DND-41 (cell line): ENCODE measurements around the gene ABCC8.

ENCODE experiments used
- ATAC-seq: fragments of 200-7000 bp; cut with Tn5 transposase; 3 replicates; pipeline ENCODE4 v1.9.1; 2021; ENCODE audit warnings: low read depth; ENCODE audit not compliant: insufficient read depth
- DNase-seq: peaks from one replicate; pipeline ENCODE4 v3.0.0-alpha.2; 2020
- H2AFZ ChIP-seq: 2 replicates; pipeline ENCODE4 v1.6.0; 2012; ENCODE audit warnings: low read depth, low read length
- H3K27ac ChIP-seq: 2 replicates; pipeline ENCODE4 v1.5.1; 2012; ENCODE audit warnings: low read length, inconsistent platforms
- H3K27me3 ChIP-seq: fragments of 200-600 bp; sonication (generic); 2 replicates; pipeline ENCODE4 v1.6.0; 2012; ENCODE audit warnings: low read length, mild to moderate bottlenecking, inconsistent platforms; ENCODE audit not compliant: insufficient read depth, poor library complexity
- H3K36me3 ChIP-seq: 2 replicates; pipeline ENCODE4 v1.5.1; 2012; ENCODE audit warnings: low read length, inconsistent platforms; ENCODE audit not compliant: insufficient read depth
- H3K4me1 ChIP-seq: 2 replicates; pipeline ENCODE4 v1.5.1; 2012; ENCODE audit warnings: mild to moderate bottlenecking, low read length; ENCODE audit not compliant: insufficient read depth
- H3K4me2 ChIP-seq: 2 replicates; pipeline ENCODE4 v1.6.0; 2012; ENCODE audit warnings: mild to moderate bottlenecking, moderate library complexity, low read length, inconsistent platforms; ENCODE audit not compliant: insufficient read depth
- H3K4me3 ChIP-seq, 2 experiments: fragments of 200-600 bp in 1 of 2; shearing (Covaris generic) in 1 of 2; 2 replicates each; pipeline ENCODE4 v1.5.1; 2012 to 2016; ENCODE audit warnings: inconsistent platforms in 2 of 2, low read length in 2 of 2, mild to moderate bottlenecking in 2 of 2, low read depth in 1 of 2, moderate library complexity in 1 of 2
- H3K79me2 ChIP-seq: 2 replicates; pipeline ENCODE4 v1.6.0; 2012; ENCODE audit warnings: low read length, inconsistent platforms; ENCODE audit not compliant: insufficient read depth
- H3K9ac ChIP-seq: 2 replicates; pipeline ENCODE4 v1.6.0; 2012; ENCODE audit warnings: low read depth, mild to moderate bottlenecking, inconsistent platforms, low read length, moderate library complexity
- H3K9me3 ChIP-seq: 2 replicates; pipeline ENCODE4 v1.5.1; 2012; ENCODE audit warnings: low read length, moderate library complexity, mild to moderate bottlenecking, inconsistent platforms; ENCODE audit not compliant: insufficient read depth, severe bottlenecking
- H4K20me1 ChIP-seq: 2 replicates; pipeline ENCODE4 v1.6.0; 2012; ENCODE audit warnings: low read length; ENCODE audit not compliant: insufficient read depth
- EZH2 ChIP-seq: IDR thresholded peaks from 3 replicates; pipeline ENCODE4 v1.6.1; 2012; ENCODE audit warnings: borderline replicate concordance, low read depth, mild to moderate bottlenecking, moderate library complexity, low read length, inconsistent platforms; ENCODE audit not compliant: severe bottlenecking
- TF ChIP-seq, protein P1 (sequence below): IDR thresholded peaks from 2 replicates; pipeline ENCODE4 v1.5.1; 2012; ENCODE audit warnings: borderline replicate concordance, low read length, moderate library complexity, mild to moderate bottlenecking; ENCODE audit not compliant: poor library complexity, severe bottlenecking; ENCODE audit errors: extremely low read depth

ABCC8 gene

GRCh38 chr11:17382046-17382728 is 94.5 kb downstream of the ABCC8 start:
- TF ChIP-seq, protein P1, sequence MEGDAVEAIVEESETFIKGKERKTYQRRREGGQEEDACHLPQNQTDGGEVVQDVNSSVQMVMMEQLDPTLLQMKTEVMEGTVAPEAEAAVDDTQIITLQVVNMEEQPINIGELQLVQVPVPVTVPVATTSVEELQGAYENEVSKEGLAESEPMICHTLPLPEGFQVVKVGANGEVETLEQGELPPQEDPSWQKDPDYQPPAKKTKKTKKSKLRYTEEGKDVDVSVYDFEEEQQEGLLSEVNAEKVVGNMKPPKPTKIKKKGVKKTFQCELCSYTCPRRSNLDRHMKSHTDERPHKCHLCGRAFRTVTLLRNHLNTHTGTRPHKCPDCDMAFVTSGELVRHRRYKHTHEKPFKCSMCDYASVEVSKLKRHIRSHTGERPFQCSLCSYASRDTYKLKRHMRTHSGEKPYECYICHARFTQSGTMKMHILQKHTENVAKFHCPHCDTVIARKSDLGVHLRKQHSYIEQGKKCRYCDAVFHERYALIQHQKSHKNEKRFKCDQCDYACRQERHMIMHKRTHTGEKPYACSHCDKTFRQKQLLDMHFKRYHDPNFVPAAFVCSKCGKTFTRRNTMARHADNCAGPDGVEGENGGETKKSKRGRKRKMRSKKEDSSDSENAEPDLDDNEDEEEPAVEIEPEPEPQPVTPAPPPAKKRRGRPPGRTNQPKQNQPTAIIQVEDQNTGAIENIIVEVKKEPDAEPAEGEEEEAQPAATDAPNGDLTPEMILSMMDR: no peak
- no peak for TF ChIP-seq EZH2
- H3K27me3 ChIP-seq: no peaks in the 10 kb centered on the region
- H3K4me1 ChIP-seq: peaks cover 39% of the 10 kb centered on the region
- no peak overlapping the region for H3K27ac ChIP-seq
- peaks cover 14% of the 10 kb centered on the region for H3K9me3 ChIP-seq
- no peak overlapping the region for H2AFZ ChIP-seq
- H3K79me2 ChIP-seq: peaks cover 39% of the 10 kb centered on the region
- no peak overlapping the region for H3K4me3 ChIP-seq
- no peak overlapping the region for H3K9ac ChIP-seq
- H3K36me3 ChIP-seq: peaks cover 80% of the 10 kb centered on the region
- H3K4me2 ChIP-seq: no peak overlapping the region
- no peak for DNase-seq
- no peak for ATAC-seq
- H4K20me1 ChIP-seq: peaks cover 38% of the 10 kb centered on the region

DNA sequence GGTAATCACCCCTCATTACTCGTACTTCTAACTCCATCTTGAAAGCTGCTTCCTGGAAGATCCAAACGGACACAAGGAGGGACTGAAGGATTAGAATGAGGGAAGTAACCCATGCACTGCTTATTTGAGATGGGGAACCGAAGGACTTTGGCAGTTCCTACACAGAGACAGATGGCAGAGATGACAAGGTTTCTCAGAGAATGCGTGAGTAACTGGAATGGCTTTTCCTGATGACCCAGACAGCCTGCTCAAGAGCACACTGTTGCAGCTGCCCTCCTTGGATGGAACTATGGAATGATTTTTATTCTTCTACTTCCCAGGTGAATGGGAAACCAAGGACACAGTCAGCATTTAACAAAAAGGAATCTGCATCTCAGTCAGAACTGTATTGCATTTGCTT is 95.5 kb downstream of the ABCC8 start:
- H2AFZ ChIP-seq: no peak overlapping the region
- DNase-seq: no peak
- TF ChIP-seq, protein P1: no peak
- TF ChIP-seq EZH2: no peak
- H3K4me1 ChIP-seq: peaks cover 28% of the 10 kb centered on the region
- H3K36me3 ChIP-seq: peaks cover 79% of the 10 kb centered on the region
- H4K20me1 ChIP-seq: peaks cover 29% of the 10 kb centered on the region
- H3K4me3 ChIP-seq: no peak overlapping the region
- no peak overlapping the region for H3K9ac ChIP-seq
- no peak for ATAC-seq
- no peak overlapping the region for H3K27ac ChIP-seq
- H3K27me3 ChIP-seq: no peaks in the 10 kb centered on the region
- no peak overlapping the region for H3K4me2 ChIP-seq
- peaks cover 29% of the 10 kb centered on the region for H3K79me2 ChIP-seq
- peaks cover 14% of the 10 kb centered on the region for H3K9me3 ChIP-seq

- Histone ChIP-seq H3K79me2 (peaks cover 13% of the 10 kb centered on the region), H4K20me1 (peaks cover 14% of the 10 kb centered on the region), H3K4me1 (peaks cover 13% of the 10 kb centered on the region), H3K4me3 (no peak overlapping the region), H3K27ac (no peak overlapping the region), H2AFZ (no peak overlapping the region), H3K9me3 (peaks cover 15% of the 10 kb centered on the region), H3K36me3 (peaks cover 80% of the 10 kb centered on the region), H3K4me2 (no peak overlapping the region), H3K27me3 (no peaks in the 10 kb centered on the region), H3K9ac (no peak overlapping the region)
- no peak for TF ChIP-seq EZH2
- TF ChIP-seq, protein P1: no peak
- DNase-seq (no peak), ATAC-seq (no peak)
Measured at GRCh38 chr11:17379383-17380180, 97.1 kb downstream of the ABCC8 start.
